Hepatocyte (in vitro differentiated cells): Measurements from ENCODE around the gene SYNE4. TPM values are rescaled to one million over a fixed set of nuclear protein-coding genes. Genes with fewer than 3 reads are reported as not detected.

ENCODE experiments used
- DNase-seq: peaks from one replicate; pipeline ENCODE4 v3.0.0-alpha.2; 2016; ENCODE audit warnings: low spot score
- H2AFZ ChIP-seq: fragments of 200-600 bp; sonication (generic); 2 replicates; pipeline ENCODE4 v1.6.0; 2016; ENCODE audit warnings: antibody characterized with exemption, mild to moderate bottlenecking
- H3K27ac ChIP-seq: fragments of 200-600 bp; sonication (generic); 2 replicates; pipeline ENCODE4 v1.5.1; 2016; ENCODE audit warnings: mild to moderate bottlenecking
- H3K27me3 ChIP-seq: fragments of 200-600 bp; sonication (generic); 2 replicates; pipeline ENCODE4 v1.6.1; 2016
- H3K36me3 ChIP-seq: fragments of 200-600 bp; sonication (generic); replicated peaks from 2 replicates; pipeline ENCODE4 v1.5.1; 2016; ENCODE audit warnings: low read depth; ENCODE audit not compliant: insufficient read depth
- H3K4me1 ChIP-seq: fragments of 200-600 bp; sonication (generic); 2 replicates; pipeline ENCODE4 v1.5.1; 2016; ENCODE audit warnings: mild to moderate bottlenecking, moderate library complexity; ENCODE audit not compliant: insufficient read depth
- H3K4me2 ChIP-seq: fragments of 200-600 bp; sonication (generic); 2 replicates; pipeline ENCODE4 v1.6.0; 2016
- H3K4me3 ChIP-seq: fragments of 200-600 bp; sonication (generic); 2 replicates; pipeline ENCODE4 v1.5.1; 2016; ENCODE audit warnings: mild to moderate bottlenecking
- H3K79me2 ChIP-seq: fragments of 200-600 bp; sonication (generic); 2 replicates; pipeline ENCODE4 v1.6.0; 2017; ENCODE audit warnings: mild to moderate bottlenecking
- H3K9me2 ChIP-seq: fragments of 200-600 bp; sonication (generic); replicated peaks from 2 replicates; pipeline ENCODE4 v1.6.0; 2017; ENCODE audit warnings: mild to moderate bottlenecking; ENCODE audit not compliant: insufficient read depth
- H3K9me3 ChIP-seq: fragments of 200-600 bp; sonication (generic); 2 replicates; pipeline ENCODE4 v1.5.1; 2016; ENCODE audit warnings: low read depth, mild to moderate bottlenecking
- H4K20me1 ChIP-seq: fragments of 200-600 bp; sonication (generic); 2 replicates; pipeline ENCODE4 v1.6.0; 2016; ENCODE audit warnings: mild to moderate bottlenecking; ENCODE audit not compliant: insufficient read depth, poor library complexity, severe bottlenecking
- EZH2 ChIP-seq: fragments of 200-600 bp; sonication (generic); IDR thresholded peaks from 2 replicates; pipeline ENCODE4 v1.6.1; 2016; ENCODE audit warnings: antibody characterized with exemption, mild to moderate bottlenecking, borderline replicate concordance
- EZH2phosphoT487 ChIP-seq: fragments of 200-600 bp; sonication (generic); IDR thresholded peaks from one replicate; pipeline ENCODE4 v1.6.1; 2018; ENCODE audit warnings: antibody characterized with exemption, mild to moderate bottlenecking, low read depth, moderate library complexity; ENCODE audit not compliant: unreplicated experiment, severe bottlenecking
- WGBS: methylation state at CpG from one replicate; pipeline ENCODE4 v1.1.6; 2016; ENCODE audit warnings: low lambda C conversion rate; ENCODE audit errors: missing lambda C conversion rate; 5-methylcytosine and 5-hydroxymethylcytosine counted together
- polyA plus RNA-seq: library from polyadenylated mRNA; unstranded; fragments of >200 nt; fragmentation: Nextera tagmentation; extraction: Ambion mirVana; gene quantifications from 2 replicates; pipeline ENCODE4 v1.2.1, GENCODE V29; 2016
- total RNA-seq: library from RNA; depleted of rRNA; stranded (reverse); fragments of >200 nt; gene quantifications from 2 replicates; pipeline ENCODE4 v1.2.3, GENCODE V29; 2014
- TF ChIP-seq, protein P1 (sequence below): fragments of 200-600 bp; sonication (generic); IDR thresholded peaks from 2 replicates; pipeline ENCODE4 v1.5.1; 2016; ENCODE audit warnings: antibody characterized with exemption, mild to moderate bottlenecking; ENCODE audit not compliant: poor library complexity

SYNE4 gene
- total and polyA plus RNA-seq, 2 experiments from 2014 or later, result 6.5 to 19.8 TPM

DNA sequence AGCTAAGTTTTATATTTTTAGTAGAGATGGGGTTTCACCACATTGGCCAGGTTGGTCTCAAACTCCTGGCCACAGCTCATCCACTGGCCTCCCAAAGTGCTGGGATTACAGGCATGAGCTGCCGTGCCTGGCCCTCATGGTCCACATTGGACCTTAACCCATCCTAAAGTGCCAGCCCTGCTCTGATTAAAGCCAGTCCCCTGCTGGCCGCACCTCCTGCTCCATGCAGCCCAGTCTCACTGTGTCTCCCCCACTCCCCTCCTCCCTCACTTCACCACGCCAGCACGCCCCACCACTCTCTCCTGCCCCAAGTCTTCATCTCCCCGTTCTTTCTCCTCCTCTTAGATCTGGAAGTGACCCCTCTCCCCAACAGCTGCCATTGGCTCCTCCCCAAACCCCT lies 30.3 kb downstream of the SYNE4 start:
- H3K79me2 ChIP-seq, result no peaks in the 10 kb centered on the region
- no peak overlapping the region for H3K4me3 ChIP-seq
- H3K27ac ChIP-seq, result no peak overlapping the region

DNA sequence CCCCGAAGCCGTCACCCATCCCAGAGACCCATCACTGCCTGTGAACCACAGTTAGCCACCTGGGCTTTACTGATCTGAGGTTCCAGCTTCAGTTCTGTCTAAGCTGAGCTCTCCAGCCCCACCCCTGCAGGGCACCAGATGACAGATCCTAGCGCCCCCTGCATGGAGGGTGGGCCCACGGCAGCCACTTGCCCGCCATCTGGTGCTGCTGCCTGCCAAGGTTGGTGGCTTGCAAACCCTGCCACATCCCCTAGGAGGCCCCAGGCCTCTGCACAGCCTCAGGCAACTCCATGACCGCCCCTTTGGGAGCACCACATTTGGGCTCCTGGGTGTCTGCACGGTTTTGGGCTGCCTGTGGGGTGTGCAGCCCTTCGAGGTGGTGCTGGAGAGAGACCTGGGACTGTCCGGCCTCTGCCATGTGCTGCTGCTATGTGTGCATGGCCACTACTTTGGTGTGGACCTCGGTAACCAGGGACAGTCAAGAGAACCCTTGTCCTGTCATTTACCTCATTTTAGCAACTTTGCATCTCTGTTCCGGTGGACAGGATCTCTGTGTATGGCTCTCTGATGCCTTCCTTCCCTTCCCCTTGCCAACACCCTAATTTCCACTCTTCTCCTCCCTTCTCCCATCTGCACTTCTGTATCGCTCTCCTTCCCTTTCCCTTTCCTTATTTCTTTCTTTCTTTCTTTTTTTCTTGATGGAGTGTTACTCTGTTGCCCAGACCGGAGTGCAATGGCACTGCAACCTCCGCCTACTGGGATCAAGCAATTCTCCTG lies 31.0 kb downstream of the SYNE4 start:
- Histone ChIP-seq H4K20me1 (no peaks in the 10 kb centered on the region), H3K4me1 (no peaks in the 10 kb centered on the region), H3K4me2 (no peak overlapping the region), H2AFZ (no peak overlapping the region), H3K36me3 (no peaks in the 10 kb centered on the region), H3K9me2 (no peaks in the 10 kb centered on the region), H3K27ac (no peak overlapping the region), H3K4me3 (no peak overlapping the region), H3K27me3 (peaks cover 8% of the 10 kb centered on the region), H3K79me2 (no peaks in the 10 kb centered on the region), H3K9me3 (no peaks in the 10 kb centered on the region)
- WGBS, result 60% methylated on average over 14 of the region's 14 CpGs
- no peak for TF ChIP-seq EZH2
- TF ChIP-seq, protein P1, sequence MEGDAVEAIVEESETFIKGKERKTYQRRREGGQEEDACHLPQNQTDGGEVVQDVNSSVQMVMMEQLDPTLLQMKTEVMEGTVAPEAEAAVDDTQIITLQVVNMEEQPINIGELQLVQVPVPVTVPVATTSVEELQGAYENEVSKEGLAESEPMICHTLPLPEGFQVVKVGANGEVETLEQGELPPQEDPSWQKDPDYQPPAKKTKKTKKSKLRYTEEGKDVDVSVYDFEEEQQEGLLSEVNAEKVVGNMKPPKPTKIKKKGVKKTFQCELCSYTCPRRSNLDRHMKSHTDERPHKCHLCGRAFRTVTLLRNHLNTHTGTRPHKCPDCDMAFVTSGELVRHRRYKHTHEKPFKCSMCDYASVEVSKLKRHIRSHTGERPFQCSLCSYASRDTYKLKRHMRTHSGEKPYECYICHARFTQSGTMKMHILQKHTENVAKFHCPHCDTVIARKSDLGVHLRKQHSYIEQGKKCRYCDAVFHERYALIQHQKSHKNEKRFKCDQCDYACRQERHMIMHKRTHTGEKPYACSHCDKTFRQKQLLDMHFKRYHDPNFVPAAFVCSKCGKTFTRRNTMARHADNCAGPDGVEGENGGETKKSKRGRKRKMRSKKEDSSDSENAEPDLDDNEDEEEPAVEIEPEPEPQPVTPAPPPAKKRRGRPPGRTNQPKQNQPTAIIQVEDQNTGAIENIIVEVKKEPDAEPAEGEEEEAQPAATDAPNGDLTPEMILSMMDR, result no peak
- no peak for TF ChIP-seq EZH2phosphoT487
- DNase-seq, result no peak

More for the DNA sequence above, 30.3 kb downstream of the SYNE4 start:
- TF ChIP-seq, protein P1, result no peak
- TF ChIP-seq EZH2phosphoT487 (no peak), EZH2 (no peak)
- Histone ChIP-seq H2AFZ (no peak overlapping the region), H4K20me1 (no peaks in the 10 kb centered on the region), H3K9me3 (no peaks in the 10 kb centered on the region), H3K9me2 (no peaks in the 10 kb centered on the region), H3K4me2 (no peak overlapping the region), H3K36me3 (no peaks in the 10 kb centered on the region), H3K27me3 (peaks cover 8% of the 10 kb centered on the region), H3K4me1 (no peaks in the 10 kb centered on the region)
- WGBS, result 77% methylated on average over 2 of the region's 5 CpGs
- no peak for DNase-seq

GRCh38 chr19:35975608-35976214 lies 32.9 kb downstream of the SYNE4 start:
- TF ChIP-seq EZH2, result no peak
- no peak for TF ChIP-seq EZH2phosphoT487
- TF ChIP-seq, protein P1, result no peak
- no peaks in the 10 kb centered on the region for H3K27me3 ChIP-seq
- H3K79me2 ChIP-seq, result no peaks in the 10 kb centered on the region
- no peaks in the 10 kb centered on the region for H3K4me1 ChIP-seq
- no peaks in the 10 kb centered on the region for H3K36me3 ChIP-seq
- no peaks in the 10 kb centered on the region for H3K9me2 ChIP-seq
- no peaks in the 10 kb centered on the region for H3K9me3 ChIP-seq
- H4K20me1 ChIP-seq, result no peaks in the 10 kb centered on the region
- H2AFZ ChIP-seq, result no peak overlapping the region
- DNase-seq, result peak; percentile 62
- no peak overlapping the region for H3K4me2 ChIP-seq
- H3K4me3 ChIP-seq, result no peak overlapping the region
- no peak overlapping the region for H3K27ac ChIP-seq
- WGBS, result 51% methylated on average over 5 of the region's 5 CpGs
